Stimulated activated CD8-positive, alpha-beta memory T cell treated with anti-CD3 and anti-CD28 coated beads, Interleukin-2, amount 100 ng/mL, for 1 hour (primary cell): ENCODE data around the gene FRMD4B.

Experiments
- DNase-seq, 2 donors: peaks; one replicate each; pipeline ENCODE4 v3.0.0-alpha.2; 2020; ENCODE audit warnings: low read depth in 2 of 2

The FRMD4B gene

GRCh38 chr3:69203631-69204314, 182.1 kb downstream of the FRMD4B start:
- no peak for DNase-seq

- DNase-seq: no peak
Measured at GRCh38 chr3:69201658-69202057, 184.2 kb downstream of the FRMD4B start.

GRCh38 chr3:69200384-69201068, 185.4 kb downstream of the FRMD4B start:
- no peak for DNase-seq

GRCh38 chr3:69199942-69200341, 185.9 kb downstream of the FRMD4B start:
- no peak for DNase-seq

GRCh38 chr3:69197922-69198530, 187.9 kb downstream of the FRMD4B start:
- peak in 1 of 2 donors; percentile 45 for DNase-seq

GRCh38 chr3:69197455-69197854, 188.4 kb downstream of the FRMD4B start:
- DNase-seq: no peak

GRCh38 chr3:69196876-69197275, 189.0 kb downstream of the FRMD4B start:
- no peak for DNase-seq

- DNase-seq: no peak
Measured at GRCh38 chr3:69194431-69195165, 191.3 kb downstream of the FRMD4B start.

GRCh38 chr3:69193749-69194148, 192.1 kb downstream of the FRMD4B start:
- DNase-seq: no peak

GRCh38 chr3:69191516-69191915, 194.4 kb downstream of the FRMD4B start:
- DNase-seq: no peak

GRCh38 chr3:69189487-69189886, 196.4 kb downstream of the FRMD4B start:
- DNase-seq: no peak

- no peak for DNase-seq
Measured at GRCh38 chr3:69186575-69187093, 199.3 kb downstream of the FRMD4B start.

- DNase-seq: no peak
Measured at GRCh38 chr3:69182588-69183316, 203.1 kb downstream of the FRMD4B start.

- no peak for DNase-seq
Measured at GRCh38 chr3:69181592-69182211, 204.2 kb downstream of the FRMD4B start.

- no peak for DNase-seq
Measured at GRCh38 chr3:69180869-69181591, 204.9 kb downstream of the FRMD4B start.

GRCh38 chr3:69179740-69180372, 206.0 kb downstream of the FRMD4B start:
- DNase-seq: no peak

- DNase-seq: no peak
Measured at GRCh38 chr3:69178838-69179739, 206.8 kb downstream of the FRMD4B start.

- DNase-seq: no peak
Measured at GRCh38 chr3:69178082-69178481, 207.8 kb downstream of the FRMD4B start.
